ENCODE data around the gene TTC34. TPM values are rescaled to one million over a fixed set of nuclear protein-coding genes. Genes with fewer than 3 reads are reported as not detected.

The TTC34 gene
- polyA plus RNA-seq, 3 donors = 0.03 to 1.00 TPM; not detected in 1

DNA sequence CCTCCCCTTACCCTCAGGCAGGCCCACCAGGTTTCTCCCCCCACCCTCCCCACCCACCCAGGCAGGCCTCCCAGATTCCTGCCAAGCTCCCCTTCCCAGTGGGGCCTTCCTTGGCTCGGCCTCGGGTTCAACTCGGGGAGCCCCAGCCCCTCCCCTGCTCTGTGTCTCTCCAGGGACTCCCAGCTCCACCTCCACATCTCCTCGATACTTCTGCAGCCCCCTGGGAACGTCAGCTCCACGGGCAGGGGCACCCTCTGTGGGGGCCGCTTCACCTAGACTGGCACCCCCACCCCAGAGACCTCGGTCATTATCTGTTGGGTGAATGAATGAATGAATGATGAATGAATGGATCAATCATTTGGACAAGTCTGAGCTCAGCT is 169.5 kb downstream of the TTC34 start:
- no peak for DNase-seq
- H3K4me1 ChIP-seq (ENCODE audit: control insufficient read depth in 1 of 2, insufficient read depth in 2 of 2, low read length in 2 of 2) = no peaks in the 10 kb centered on the region
- intact Hi-C loops (cut with micrococcal nuclease) = no loop called here
- H3K9ac ChIP-seq (ENCODE audit: insufficient read depth, low read length, poor library complexity, severe bottlenecking) = no peak overlapping the region
- H3K36me3 Mint-ChIP-seq = peaks cover 0 to 6% of the 10 kb centered on the region in 2 donors
- H3K27me3 Mint-ChIP-seq (ENCODE audit: low read depth in 3 of 3) = peaks cover 25 to 61% (median 36%) of the 10 kb centered on the region in 3 donors
- H4K20me1 ChIP-seq (ENCODE audit: insufficient read depth, low read length) = no peaks in the 10 kb centered on the region
- no peaks in the 10 kb centered on the region for H3K36me3 ChIP-seq (replicated peaks in 1 of 2; ENCODE audit: control insufficient read depth in 1 of 2, insufficient read depth in 2 of 2, low read length in 2 of 2)
- WGBS (ENCODE audit: insufficient coverage) = 81% methylated on average over 3 of the region's 8 CpGs
- no peak overlapping the region for H3K4me2 ChIP-seq (replicated peaks; ENCODE audit: extremely low read depth, low read length, poor library complexity, severe bottlenecking)
- no peaks in the 10 kb centered on the region for H3K79me2 ChIP-seq (ENCODE audit: insufficient read depth, low read length)
- peaks cover 25 to 32% of the 10 kb centered on the region in 2 donors for H3K9me3 ChIP-seq (replicated peaks in 1 of 2; ENCODE audit: control insufficient read depth in 1 of 2, insufficient read depth in 1 of 2, low read length in 2 of 2)
- no peak overlapping the region for H3K4me3 ChIP-seq (replicated peaks in 1 of 3; ENCODE audit: low read depth in 2 of 3, low read length in 3 of 3)
- no peak overlapping the region for H3K27ac ChIP-seq (ENCODE audit: low read depth in 1 of 2, low read length in 2 of 2)
- TF ChIP-seq, protein P1, sequence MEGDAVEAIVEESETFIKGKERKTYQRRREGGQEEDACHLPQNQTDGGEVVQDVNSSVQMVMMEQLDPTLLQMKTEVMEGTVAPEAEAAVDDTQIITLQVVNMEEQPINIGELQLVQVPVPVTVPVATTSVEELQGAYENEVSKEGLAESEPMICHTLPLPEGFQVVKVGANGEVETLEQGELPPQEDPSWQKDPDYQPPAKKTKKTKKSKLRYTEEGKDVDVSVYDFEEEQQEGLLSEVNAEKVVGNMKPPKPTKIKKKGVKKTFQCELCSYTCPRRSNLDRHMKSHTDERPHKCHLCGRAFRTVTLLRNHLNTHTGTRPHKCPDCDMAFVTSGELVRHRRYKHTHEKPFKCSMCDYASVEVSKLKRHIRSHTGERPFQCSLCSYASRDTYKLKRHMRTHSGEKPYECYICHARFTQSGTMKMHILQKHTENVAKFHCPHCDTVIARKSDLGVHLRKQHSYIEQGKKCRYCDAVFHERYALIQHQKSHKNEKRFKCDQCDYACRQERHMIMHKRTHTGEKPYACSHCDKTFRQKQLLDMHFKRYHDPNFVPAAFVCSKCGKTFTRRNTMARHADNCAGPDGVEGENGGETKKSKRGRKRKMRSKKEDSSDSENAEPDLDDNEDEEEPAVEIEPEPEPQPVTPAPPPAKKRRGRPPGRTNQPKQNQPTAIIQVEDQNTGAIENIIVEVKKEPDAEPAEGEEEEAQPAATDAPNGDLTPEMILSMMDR (IDR thresholded peaks at IDR 0.05) = no peak
- H3K9me3 Mint-ChIP-seq = peaks cover 22 to 29% (median 28%) of the 10 kb centered on the region in 7 donors
- H3K4me1 Mint-ChIP-seq = no peaks in the 10 kb centered on the region
- H3K27me3 ChIP-seq (ENCODE audit: control insufficient read depth in 2 of 2, insufficient read depth in 2 of 2, low read length in 2 of 2) = peaks cover 4 to 30% of the 10 kb centered on the region in 2 donors
- no peak overlapping the region for H3K27ac Mint-ChIP-seq
- no peak overlapping the region for H2AFZ ChIP-seq (ENCODE audit: insufficient read depth, low read depth, low read length, poor library complexity, severe bottlenecking)
- no peak overlapping the region for H3K4me3 Mint-ChIP-seq

DNA sequence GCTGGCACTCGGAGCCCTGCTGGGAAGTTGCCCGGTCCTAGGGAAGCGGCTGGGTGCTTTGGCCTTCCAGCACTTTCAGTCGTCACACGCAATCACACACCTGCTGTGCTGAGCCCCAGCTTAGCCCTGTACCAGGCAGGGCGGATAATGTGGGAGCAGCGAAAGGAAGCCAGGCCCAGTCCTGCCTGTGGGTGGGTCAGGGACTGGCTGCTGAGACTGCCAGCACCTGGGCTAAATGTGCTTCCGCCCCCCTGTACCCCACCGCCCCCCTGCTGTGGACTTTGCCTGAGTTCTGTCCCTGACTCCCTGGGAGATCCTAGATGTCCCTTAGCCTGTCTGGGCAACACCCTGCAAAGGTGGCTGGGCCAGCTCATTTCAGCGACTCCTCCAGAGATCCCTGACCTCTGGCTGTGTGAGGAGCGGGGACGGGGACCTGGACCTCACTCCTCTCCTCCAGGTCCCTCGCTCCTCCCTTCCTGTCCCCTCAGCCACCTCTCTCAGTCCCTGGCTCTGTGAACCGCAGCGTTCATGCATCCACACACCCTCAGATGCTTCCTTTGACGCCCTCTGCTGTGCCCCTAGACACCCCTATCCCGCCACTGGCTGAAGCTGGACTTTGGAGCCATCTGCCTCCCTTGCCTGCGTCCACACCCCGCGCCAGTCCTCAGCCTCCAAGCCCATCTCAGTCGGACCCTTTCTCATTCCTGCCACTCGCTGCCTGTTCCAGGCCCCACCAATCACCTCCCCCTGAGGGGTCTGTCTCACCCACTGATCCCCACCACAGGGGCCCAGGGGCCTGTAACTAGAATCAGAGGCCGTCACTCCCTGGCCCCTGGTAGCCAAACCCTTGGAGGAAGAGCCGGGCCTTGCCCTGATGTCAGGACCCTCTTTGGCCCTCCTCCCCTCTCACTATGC is 170.1 kb downstream of the TTC34 start:
- H3K27ac Mint-ChIP-seq = peak overlapping the region in 1 of 7 donors; percentile 67
- H3K79me2 ChIP-seq (ENCODE audit: insufficient read depth, low read length) = no peaks in the 10 kb centered on the region
- H3K4me1 Mint-ChIP-seq = no peaks in the 10 kb centered on the region
- peaks cover 9 to 36% of the 10 kb centered on the region in 2 donors for H3K27me3 ChIP-seq (ENCODE audit: control insufficient read depth in 2 of 2, insufficient read depth in 2 of 2, low read length in 2 of 2)
- peaks cover 16 to 22% (median 21%) of the 10 kb centered on the region in 7 donors for H3K9me3 Mint-ChIP-seq
- no peak for DNase-seq
- no peaks in the 10 kb centered on the region for H3K36me3 ChIP-seq (replicated peaks in 1 of 2; ENCODE audit: control insufficient read depth in 1 of 2, insufficient read depth in 2 of 2, low read length in 2 of 2)
- no peak overlapping the region for H3K4me2 ChIP-seq (replicated peaks; ENCODE audit: extremely low read depth, low read length, poor library complexity, severe bottlenecking)
- no peak overlapping the region for H2AFZ ChIP-seq (ENCODE audit: insufficient read depth, low read depth, low read length, poor library complexity, severe bottlenecking)
- H3K27ac ChIP-seq (ENCODE audit: low read depth in 1 of 2, low read length in 2 of 2) = no peak overlapping the region
- intact Hi-C loops (cut with micrococcal nuclease) = no loop called here
- H3K36me3 Mint-ChIP-seq = peaks cover 0 to 6% of the 10 kb centered on the region in 2 donors
- no peaks in the 10 kb centered on the region for H3K4me1 ChIP-seq (ENCODE audit: control insufficient read depth in 1 of 2, insufficient read depth in 2 of 2, low read length in 2 of 2)
- H3K27me3 Mint-ChIP-seq (ENCODE audit: low read depth in 3 of 3) = peaks cover 27 to 64% (median 40%) of the 10 kb centered on the region in 3 donors
- H3K9me3 ChIP-seq (replicated peaks in 1 of 2; ENCODE audit: control insufficient read depth in 1 of 2, insufficient read depth in 1 of 2, low read length in 2 of 2) = peaks cover 18 to 26% of the 10 kb centered on the region in 2 donors
- no peak overlapping the region for H3K4me3 ChIP-seq (replicated peaks in 1 of 3; ENCODE audit: low read depth in 2 of 3, low read length in 3 of 3)
- no peaks in the 10 kb centered on the region for H4K20me1 ChIP-seq (ENCODE audit: insufficient read depth, low read length)
- 91% methylated on average over 24 of the region's 24 CpGs for WGBS (ENCODE audit: insufficient coverage)
- TF ChIP-seq, protein P1 (IDR thresholded peaks at IDR 0.05) = no peak
- H3K9ac ChIP-seq (ENCODE audit: insufficient read depth, low read length, poor library complexity, severe bottlenecking) = no peak overlapping the region
- H3K4me3 Mint-ChIP-seq = peak overlapping the region in 1 of 2 donors; percentile 2
